Measurements from ENCODE around the gene SORBS1. TPM values are rescaled to one million over a fixed set of nuclear protein-coding genes. Genes with fewer than 3 reads are reported as not detected.

Gene SORBS1
- total and polyA plus RNA-seq, 4 donors, result 13.1 to 68.9 (median 44.0) TPM

DNA sequence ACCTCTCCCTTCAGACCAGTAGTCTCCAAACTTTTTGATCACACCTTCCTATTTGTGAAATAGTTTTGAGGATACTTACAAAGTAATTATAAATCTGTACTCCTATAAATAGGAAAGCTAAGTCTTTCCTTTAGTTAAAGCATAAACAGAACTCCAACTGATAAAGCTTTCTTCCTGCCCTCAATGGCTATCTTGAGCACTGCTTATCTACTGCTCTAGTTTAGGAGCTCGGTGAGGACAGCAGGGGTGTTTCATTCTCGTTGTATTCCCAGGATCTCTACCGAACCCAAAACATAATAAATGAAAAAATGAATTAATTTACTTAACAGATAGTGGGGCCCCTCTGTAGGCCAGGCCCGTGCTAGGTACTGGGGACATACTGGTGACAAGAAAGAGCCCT is 17.7 kb downstream of the SORBS1 start:
- ATAC-seq (ENCODE audit: insufficient read depth, low FRiP score) (no peak), DNase-seq (no peak)
- Histone ChIP-seq H3K4me3 (no peak overlapping the region), H3K27me3 (ENCODE audit: control insufficient read depth in 3 of 3, insufficient read depth in 3 of 3, low read length in 2 of 3) (no peaks in the 10 kb centered on the region), H3K36me3 (ENCODE audit: control insufficient read depth in 4 of 4, insufficient read depth in 4 of 4, low read length in 4 of 4) (no peaks in the 10 kb centered on the region), H3K9ac (ENCODE audit: insufficient read depth in 1 of 2, low read length in 2 of 2) (no peak overlapping the region), H3K4me1 (ENCODE audit: control insufficient read depth in 5 of 5, insufficient read depth in 5 of 5, low read length in 5 of 5) (peaks cover 6 to 42% (median 13%) of the 10 kb centered on the region in 5 donors), H3K9me3 (ENCODE audit: control insufficient read depth in 4 of 4, insufficient read depth in 3 of 4, low read length in 3 of 4) (no peaks in the 10 kb centered on the region), H3K27ac (ENCODE audit: low read depth in 1 of 2, low read length in 1 of 2) (peak overlapping the region in 1 of 2 donors; percentile 75)
- 53 to 81% methylated on average over 4 of the region's 4 CpGs for WGBS, 2 donors
- TF ChIP-seq CTCF (IDR thresholded peaks at IDR 0.05; ENCODE audit: control extremely low read depth, extremely low read depth), result no peak

- Histone ChIP-seq H3K36me3 (ENCODE audit: control insufficient read depth in 4 of 4, insufficient read depth in 4 of 4, low read length in 4 of 4) (no peaks in the 10 kb centered on the region), H3K9ac (ENCODE audit: insufficient read depth in 1 of 2, low read length in 2 of 2) (no peak overlapping the region), H3K4me3 (no peak overlapping the region), H3K27ac (ENCODE audit: low read depth in 1 of 2, low read length in 1 of 2) (peak overlapping the region; percentile 23 to 75), H3K27me3 (ENCODE audit: control insufficient read depth in 3 of 3, insufficient read depth in 3 of 3, low read length in 2 of 3) (no peaks in the 10 kb centered on the region), H3K4me1 (ENCODE audit: control insufficient read depth in 5 of 5, insufficient read depth in 5 of 5, low read length in 5 of 5) (peaks cover 6 to 38% (median 19%) of the 10 kb centered on the region in 5 donors), H3K9me3 (ENCODE audit: control insufficient read depth in 4 of 4, insufficient read depth in 3 of 4, low read length in 3 of 4) (no peaks in the 10 kb centered on the region)
- 73 to 95% methylated on average over 2 of the region's 2 CpGs for WGBS, 2 donors
- DNase-seq (no peak), ATAC-seq (ENCODE audit: insufficient read depth, low FRiP score) (no peak)
- no peak for TF ChIP-seq CTCF (IDR thresholded peaks at IDR 0.05; ENCODE audit: control extremely low read depth, extremely low read depth)
Measured at GRCh38 chr10:95542761-95543160, 18.4 kb downstream of the SORBS1 start.

GRCh38 chr10:95542330-95542729 is 18.8 kb downstream of the SORBS1 start:
- H3K36me3 ChIP-seq (ENCODE audit: control insufficient read depth in 4 of 4, insufficient read depth in 4 of 4, low read length in 4 of 4), result no peaks in the 10 kb centered on the region
- no peak overlapping the region for H3K9ac ChIP-seq (ENCODE audit: insufficient read depth in 1 of 2, low read length in 2 of 2)
- no peak overlapping the region for H3K4me3 ChIP-seq
- 60 to 80% methylated on average over 4 of the region's 4 CpGs for WGBS, 2 donors
- TF ChIP-seq CTCF (IDR thresholded peaks at IDR 0.05; ENCODE audit: control extremely low read depth, extremely low read depth), result no peak
- peak overlapping the region; percentile 59 to 75 for H3K27ac ChIP-seq (ENCODE audit: low read depth in 1 of 2, low read length in 1 of 2)
- H3K4me1 ChIP-seq (ENCODE audit: control insufficient read depth in 5 of 5, insufficient read depth in 5 of 5, low read length in 5 of 5), result peaks cover 6 to 38% (median 19%) of the 10 kb centered on the region in 5 donors
- ATAC-seq (ENCODE audit: insufficient read depth, low FRiP score) (no peak), DNase-seq (peak in 1 of 3 donors; percentile 30)
- H3K27me3 ChIP-seq (ENCODE audit: control insufficient read depth in 3 of 3, insufficient read depth in 3 of 3, low read length in 2 of 3), result no peaks in the 10 kb centered on the region
- no peaks in the 10 kb centered on the region for H3K9me3 ChIP-seq (ENCODE audit: control insufficient read depth in 4 of 4, insufficient read depth in 3 of 4, low read length in 3 of 4)

- Histone ChIP-seq H3K4me1 (ENCODE audit: control insufficient read depth in 5 of 5, insufficient read depth in 5 of 5, low read length in 5 of 5) (peaks cover 6 to 51% (median 31%) of the 10 kb centered on the region in 5 donors), H3K4me3 (no peak overlapping the region), H3K36me3 (ENCODE audit: control insufficient read depth in 4 of 4, insufficient read depth in 4 of 4, low read length in 4 of 4) (no peaks in the 10 kb centered on the region), H3K9me3 (ENCODE audit: control insufficient read depth in 4 of 4, insufficient read depth in 3 of 4, low read length in 3 of 4) (no peaks in the 10 kb centered on the region), H3K27ac (ENCODE audit: low read depth in 1 of 2, low read length in 1 of 2) (peak overlapping the region; percentile 11 to 75), H3K9ac (ENCODE audit: insufficient read depth in 1 of 2, low read length in 2 of 2) (no peak overlapping the region), H3K27me3 (ENCODE audit: control insufficient read depth in 3 of 3, insufficient read depth in 3 of 3, low read length in 2 of 3) (no peaks in the 10 kb centered on the region)
- ATAC-seq (ENCODE audit: insufficient read depth, low FRiP score), result no peak
- no peak for TF ChIP-seq CTCF (IDR thresholded peaks at IDR 0.05; ENCODE audit: control extremely low read depth, extremely low read depth)
- DNase-seq, result no peak
- WGBS, 2 donors, result 94 to 96% methylated on average over 2 of the region's 2 CpGs
Measured at GRCh38 chr10:95540514-95541052, 20.6 kb downstream of the SORBS1 start.

Data from lung (tissue), 12 donors.